ENCODE data around the gene PSME2. TPM values are rescaled to one million over a fixed set of nuclear protein-coding genes. Genes with fewer than 3 reads are reported as not detected.
A peak's percentile ranks its signal among the peaks of the same experiment; 100 is the strongest.

PSME2 gene
- total and polyA plus RNA-seq, 2 of the 13 experiments (the other 11 are each of a cell fraction or from before 2014, with no cell fraction given), result 332 to 716 TPM

GRCh38 chr14:24130717-24131548 is 15.5 kb downstream of the PSME2 start (continued):
- 0 out of 2 replicates have a peak, but pooled peaks have one; percentile 12 for TF ChIP-seq HMGXB3 (CRISPR knock-in tag; IDR thresholded peaks at IDR 0.05; ENCODE audit: borderline replicate concordance)
- TF ChIP-seq KLF15 (CRISPR knock-in tag; IDR thresholded peaks at IDR 0.05; ENCODE audit: borderline replicate concordance), result no peak
- TF ChIP-seq ZNF562 (CRISPR knock-in tag; IDR thresholded peaks at IDR 0.05; ENCODE audit: borderline replicate concordance), result no peak
- TF ChIP-seq CENPX (CRISPR knock-in tag; IDR thresholded peaks at IDR 0.05), result no peak
- peak; percentile 39; the same call in 1 of the 2 replicates for TF ChIP-seq BCL3 (CRISPR knock-in tag; IDR thresholded peaks at IDR 0.05)
- TF ChIP-seq E2F5 (CRISPR knock-in tag; conservative IDR thresholded peaks at IDR 0.05), result no peak
- peak; percentile 71; the same call in 1 of the 2 replicates for TF ChIP-seq ZFP37 (CRISPR knock-in tag; IDR thresholded peaks at IDR 0.05; ENCODE audit: borderline replicate concordance)
- TF ChIP-seq ZNF230 (CRISPR knock-in tag; IDR thresholded peaks at IDR 0.05), result no peak
- TF ChIP-seq EEA1 (CRISPR knock-in tag; IDR thresholded peaks at IDR 0.05; ENCODE audit: borderline replicate concordance), result peak; percentile 87; the same call in 1 of the 2 replicates
- TF ChIP-seq RARA (CRISPR knock-in tag; IDR thresholded peaks at IDR 0.05), result peak; percentile 91
- TF ChIP-seq MTA1 (CRISPR knock-in tag; IDR thresholded peaks at IDR 0.05; ENCODE audit: borderline replicate concordance), result peak; percentile 59; the same call in 1 of the 2 replicates
- no peak; the same call in 1 of the 2 replicates for TF ChIP-seq PHF21A (CRISPR knock-in tag; IDR thresholded peaks at IDR 0.05)
- peak; percentile 42; the same call in 1 of the 2 replicates for TF ChIP-seq ZNF264 (CRISPR knock-in tag; IDR thresholded peaks at IDR 0.05)
- TF ChIP-seq TGIF2 (CRISPR knock-in tag; IDR thresholded peaks at IDR 0.05), result peak; percentile 45; the same call in 1 of the 2 replicates
- no peak for TF ChIP-seq NFE2L2 (IDR thresholded peaks at IDR 0.05; ENCODE audit: low read length)
- TF ChIP-seq KAT8 (CRISPR knock-in tag; IDR thresholded peaks at IDR 0.05), result peak; percentile 79
- no peak for TF ChIP-seq NCOR1 (IDR thresholded peaks at IDR 0.05; ENCODE audit: borderline replicate concordance, low read length)
- no peak for TF ChIP-seq ZNF746 (CRISPR knock-in tag; IDR thresholded peaks at IDR 0.05)
- no peak for TF ChIP-seq DMAP1 (CRISPR knock-in tag; IDR thresholded peaks at IDR 0.05)
- TF ChIP-seq NCOA2 (CRISPR knock-in tag; IDR thresholded peaks at IDR 0.05), result peak; percentile 64; the same call in 1 of the 2 replicates
- TF ChIP-seq TEAD2 (CRISPR knock-in tag; IDR thresholded peaks at IDR 0.05), result no peak
- TF ChIP-seq ZNF547 (CRISPR knock-in tag; IDR thresholded peaks at IDR 0.05), result peak; percentile 62
- 0 out of 2 replicates have a peak, but pooled peaks have one; percentile 28 for TF ChIP-seq ZNF335 (CRISPR knock-in tag; IDR thresholded peaks at IDR 0.05)
- no peak for TF ChIP-seq SMARCE1 (IDR thresholded peaks at IDR 0.05; ENCODE audit: borderline replicate concordance)
- no peak for TF ChIP-seq NFATC3 (CRISPR knock-in tag; IDR thresholded peaks at IDR 0.05)
